Ecto neural progenitor cell (in vitro differentiated cells): Measurements from ENCODE around the gene PITPNC1.
"Not testable (repeated sequence)": the region's sequence is repeated elsewhere in the genome, so short reads cannot be mapped to it uniquely, and the experiment has no call there.

Experiments used
- DNase-seq: peaks from one replicate; pipeline ENCODE4 v3.0.0-alpha.2; 2018; ENCODE audit warnings: low spot score

PITPNC1 gene

GRCh38 chr17:67376737-67377487, at the start of gene PITPNC1:
TSS of gene PITPNC1 (plus strand) at chr17:67377281.
- peak; percentile 95 for DNase-seq

- DNase-seq: peak; percentile 13
Observed at GRCh38 chr17:67328026-67328425, 49.1 kb upstream of the PITPNC1 start.

DNA sequence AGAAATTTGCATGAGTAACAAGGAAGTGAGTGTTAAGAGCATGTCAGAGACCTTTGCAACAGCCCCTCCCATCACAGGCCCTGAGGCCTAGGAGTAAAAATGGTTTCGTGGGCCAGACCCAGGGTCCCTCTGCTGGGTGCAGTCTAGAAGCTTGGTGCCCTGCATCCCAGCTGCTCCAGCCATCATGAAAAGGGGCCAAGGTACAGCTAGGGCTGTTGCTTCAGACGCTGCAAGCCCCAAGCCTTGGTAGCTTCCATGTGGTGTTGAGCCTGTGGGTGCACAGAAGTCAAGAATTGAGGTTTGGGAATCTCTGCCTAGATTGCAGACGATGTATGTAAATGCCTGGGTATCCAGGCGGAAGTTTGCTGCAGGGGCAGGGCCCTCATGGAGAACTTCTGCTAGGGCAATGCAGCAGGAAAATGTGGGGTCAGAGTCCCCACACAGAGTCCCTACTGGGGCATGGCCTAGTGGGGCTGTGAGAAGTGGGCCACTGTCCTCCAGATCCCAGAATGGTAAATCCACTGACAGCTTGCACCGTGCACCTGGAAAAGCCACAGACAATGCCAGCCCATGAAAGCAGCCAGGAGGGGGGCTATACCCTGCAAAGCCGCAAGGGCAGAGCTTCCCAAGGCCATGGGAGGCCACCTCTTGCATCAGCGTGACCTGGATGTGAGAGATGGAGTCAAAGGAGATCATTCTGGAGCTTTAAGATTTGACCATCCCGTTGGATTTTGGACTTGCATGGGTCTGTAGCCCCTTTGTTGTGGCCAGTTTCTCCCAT, 45.5 kb upstream of the PITPNC1 start:
- DNase-seq: peak; percentile 35

DNA sequence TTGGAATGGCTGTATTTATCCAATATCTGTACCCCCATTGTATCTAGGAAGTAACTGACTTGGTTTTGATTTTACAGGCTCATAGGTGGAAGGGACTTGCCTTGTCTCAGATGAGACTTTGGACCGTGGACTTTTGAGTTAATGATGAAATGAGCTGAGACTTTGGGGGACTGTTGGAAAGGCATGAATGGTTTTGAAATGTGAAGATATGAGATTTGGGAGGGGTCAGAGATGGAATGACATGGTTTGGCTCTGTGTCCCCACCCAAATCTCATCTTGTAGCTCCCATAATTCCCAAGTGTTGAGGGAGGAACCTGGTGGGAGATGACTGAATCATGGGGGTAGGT, 44.9 kb upstream of the PITPNC1 start:
- DNase-seq: not testable (repeated sequence)

DNA sequence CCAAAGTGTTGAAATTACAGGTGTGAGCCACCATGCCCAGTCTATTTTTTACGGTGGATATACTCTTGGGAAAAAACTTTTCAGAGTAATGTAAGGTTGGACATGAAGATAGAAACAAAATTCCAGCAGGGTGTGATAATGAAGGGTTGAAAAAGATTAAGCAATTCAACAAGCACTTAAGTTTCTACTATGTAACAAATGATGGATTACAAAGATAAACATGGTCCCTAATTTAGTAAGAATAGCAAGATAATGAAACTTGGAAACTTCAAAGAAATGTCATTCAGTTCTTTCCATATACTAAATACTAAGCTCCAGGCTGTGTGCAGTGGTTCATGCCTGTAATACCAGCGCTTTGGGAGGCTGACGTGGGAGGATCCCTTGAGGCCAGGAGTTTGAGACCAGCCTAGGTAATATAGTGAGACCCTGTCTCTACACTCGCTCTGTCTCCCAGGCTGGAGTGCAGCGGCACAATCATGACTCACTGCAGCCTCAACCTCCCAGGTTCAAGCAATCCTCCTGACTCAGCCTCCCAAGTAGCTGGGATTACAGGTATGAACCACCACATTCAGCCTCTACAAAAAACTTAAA, 41.7 kb upstream of the PITPNC1 start:
- no peak for DNase-seq

GRCh38 chr17:67336859-67337258, 40.2 kb upstream of the PITPNC1 start:
- no peak for DNase-seq

DNA sequence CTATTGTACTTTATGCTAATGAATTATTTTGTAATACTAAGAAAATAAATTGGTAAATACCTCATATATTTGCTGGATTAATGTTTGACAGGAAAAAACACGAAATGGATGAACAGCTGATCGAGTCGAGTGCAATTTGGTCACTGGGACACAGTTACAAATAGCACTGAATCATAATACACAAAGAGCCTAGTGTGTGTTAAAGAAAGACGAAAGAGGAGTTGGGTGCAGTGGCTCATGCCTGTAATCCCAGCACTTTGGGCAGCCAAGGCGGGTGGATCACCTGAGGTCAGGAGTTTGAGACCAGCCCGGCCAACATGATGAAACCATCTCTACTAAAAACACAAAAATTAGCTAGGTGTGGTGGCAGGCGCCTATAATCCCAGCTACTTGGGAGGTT, 38.7 kb upstream of the PITPNC1 start:
- DNase-seq: not testable (repeated sequence)

DNA sequence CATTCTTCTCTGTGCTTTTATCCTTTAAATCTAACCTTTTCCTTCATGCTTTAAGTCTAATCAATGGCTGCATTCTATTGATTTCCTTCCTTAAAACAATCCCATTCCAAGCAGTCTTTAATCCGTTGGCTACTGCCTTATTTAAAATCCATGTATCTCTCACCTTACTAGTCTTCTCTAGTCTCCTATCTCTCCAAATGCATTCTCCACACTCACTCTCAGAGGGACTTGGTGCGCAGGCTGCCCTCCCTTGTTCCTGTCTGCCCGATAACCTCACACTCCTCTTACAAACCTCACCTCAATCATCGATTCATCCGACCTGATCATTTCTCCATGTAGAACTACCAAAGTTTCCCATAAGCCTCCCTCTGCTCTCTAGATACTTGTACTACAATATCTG, 33.8 kb upstream of the PITPNC1 start:
- no peak for DNase-seq

DNA sequence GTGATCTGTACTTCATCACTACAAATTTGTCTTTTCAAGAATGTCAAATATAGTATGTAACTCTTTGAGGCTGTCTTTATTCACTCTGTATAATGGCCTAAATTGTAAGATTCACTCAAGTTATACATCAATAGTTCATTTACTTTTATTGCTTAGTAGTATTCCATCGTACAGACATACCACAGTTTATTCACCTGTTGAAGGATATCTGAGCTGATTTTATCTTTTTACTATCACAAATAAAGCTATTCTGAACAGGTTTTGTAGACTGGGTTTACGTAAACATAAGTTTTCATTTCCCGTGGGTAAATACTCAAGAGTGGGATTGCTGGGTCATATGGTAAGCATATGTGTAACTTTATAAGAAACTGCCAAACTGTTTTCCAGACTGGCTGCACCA, 29.3 kb upstream of the PITPNC1 start:
- no peak for DNase-seq

- no peak for DNase-seq
Observed at GRCh38 chr17:67349420-67349819, 27.7 kb upstream of the PITPNC1 start.

DNA sequence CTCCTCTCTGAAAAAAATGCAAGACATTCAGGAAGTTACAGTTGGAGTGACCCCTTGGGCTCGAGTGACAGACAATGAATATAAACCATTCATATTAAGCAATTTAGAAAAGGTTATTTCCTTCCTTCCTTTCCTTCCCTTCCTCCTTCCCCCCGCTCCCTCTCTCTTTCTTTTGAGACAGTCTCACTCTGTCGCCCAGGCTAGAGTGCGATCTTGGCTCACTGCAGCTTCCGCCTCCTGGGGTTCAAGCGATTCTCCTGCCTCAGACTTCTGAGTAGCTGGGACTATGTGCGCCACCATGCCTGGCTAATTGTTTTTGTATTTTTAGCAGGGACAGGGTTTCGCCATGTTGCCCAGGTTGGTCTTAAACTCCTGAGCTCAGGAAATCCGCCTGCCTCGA, 23.9 kb upstream of the PITPNC1 start:
- no peak for DNase-seq

DNA sequence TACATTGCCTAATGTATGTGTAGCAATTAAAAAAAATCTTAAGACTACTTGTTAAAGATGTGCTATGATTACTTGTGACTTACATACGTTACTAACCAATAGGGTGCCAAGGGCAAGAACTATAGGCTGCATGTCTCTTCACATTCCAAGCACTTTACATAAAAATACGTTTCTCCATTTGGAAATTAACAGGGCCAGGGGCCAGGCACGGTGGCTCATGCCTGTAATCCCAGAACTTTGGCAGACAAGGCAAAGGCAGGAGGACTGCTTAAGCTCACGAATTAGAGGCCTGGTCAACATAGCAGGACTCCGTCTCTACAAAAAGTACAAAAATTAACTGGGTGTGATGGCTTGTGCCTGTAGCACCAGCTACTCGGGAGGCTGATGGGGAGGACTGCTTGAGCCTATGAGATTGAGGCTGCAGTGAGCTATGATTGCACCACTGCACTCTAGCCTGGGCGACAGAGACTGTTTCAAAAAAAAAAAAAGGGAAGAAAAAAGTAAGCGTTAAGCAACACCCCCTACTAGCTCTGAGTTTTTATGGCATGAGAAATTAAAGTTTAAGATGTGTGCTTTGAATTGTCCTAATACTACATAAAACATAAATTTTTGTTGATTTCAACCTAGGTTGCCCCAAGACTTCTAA, 23.0 kb upstream of the PITPNC1 start:
- DNase-seq: no peak

- DNase-seq: no peak
Observed at GRCh38 chr17:67358612-67359011, 18.5 kb upstream of the PITPNC1 start.

GRCh38 chr17:67359960-67360791, 16.9 kb upstream of the PITPNC1 start:
- no peak for DNase-seq

DNA sequence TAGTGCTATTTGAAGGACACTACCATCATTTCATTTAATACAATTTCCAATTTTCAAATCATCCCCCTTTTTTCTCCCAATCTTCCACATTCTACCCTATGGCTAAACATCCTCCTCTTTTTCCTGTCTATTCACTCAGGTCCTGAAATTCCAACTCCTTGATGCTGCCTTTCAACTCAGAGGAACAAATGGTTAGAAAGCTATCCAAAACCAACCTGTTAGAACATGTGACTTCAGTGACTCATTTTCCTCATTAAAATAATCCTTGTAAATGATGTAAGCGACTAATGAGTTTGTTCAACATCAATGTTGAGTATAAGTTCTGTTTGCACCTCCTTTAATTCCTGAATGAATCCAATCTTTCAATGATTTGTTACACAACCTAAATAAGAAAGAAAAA, 16.2 kb upstream of the PITPNC1 start:
- DNase-seq: no peak

- no peak for DNase-seq
Observed at GRCh38 chr17:67362173-67362572, 14.9 kb upstream of the PITPNC1 start.

DNA sequence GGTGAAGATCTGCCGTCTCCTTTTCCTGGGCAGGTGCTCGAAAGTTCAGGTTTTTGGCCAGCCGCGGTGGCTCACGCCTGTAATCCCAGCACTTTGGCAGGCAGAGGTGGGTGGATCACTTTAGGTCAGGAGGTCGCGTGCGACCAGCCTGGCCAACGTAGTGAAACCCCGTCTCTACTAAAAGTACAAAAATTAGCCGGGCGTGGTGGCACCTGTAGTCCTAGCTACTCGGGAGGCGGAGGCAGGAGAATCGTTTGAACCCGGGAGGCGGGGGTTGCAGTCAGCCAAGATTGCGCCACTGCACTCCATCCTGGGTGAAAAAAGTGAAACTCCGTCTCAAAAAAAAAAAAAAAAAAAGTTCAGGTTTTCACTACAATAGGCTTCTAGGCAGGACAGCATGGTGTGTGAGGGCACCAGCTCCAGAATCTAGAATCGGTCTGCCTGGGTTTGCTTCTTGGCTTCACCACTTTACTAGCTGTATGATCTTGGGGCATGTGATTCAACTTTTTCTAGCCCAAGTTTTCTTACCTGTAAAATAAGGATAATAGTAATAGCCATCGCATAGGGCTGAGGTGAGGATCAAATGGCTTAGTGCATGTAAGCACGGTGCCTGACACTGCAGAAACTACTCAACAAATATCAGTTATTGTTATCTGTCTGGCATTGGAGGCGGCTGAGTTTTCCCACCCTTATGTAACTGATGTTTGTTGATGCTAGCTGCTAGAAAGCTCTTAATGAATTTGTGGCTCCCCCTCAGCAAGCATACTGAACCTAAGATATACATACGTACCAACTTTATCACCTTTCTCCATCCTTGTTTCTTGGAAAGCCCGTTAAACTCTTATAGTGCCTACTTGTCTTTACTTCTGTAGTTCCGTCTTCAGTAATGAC, 12.0 kb upstream of the PITPNC1 start:
- DNase-seq: no peak

DNA sequence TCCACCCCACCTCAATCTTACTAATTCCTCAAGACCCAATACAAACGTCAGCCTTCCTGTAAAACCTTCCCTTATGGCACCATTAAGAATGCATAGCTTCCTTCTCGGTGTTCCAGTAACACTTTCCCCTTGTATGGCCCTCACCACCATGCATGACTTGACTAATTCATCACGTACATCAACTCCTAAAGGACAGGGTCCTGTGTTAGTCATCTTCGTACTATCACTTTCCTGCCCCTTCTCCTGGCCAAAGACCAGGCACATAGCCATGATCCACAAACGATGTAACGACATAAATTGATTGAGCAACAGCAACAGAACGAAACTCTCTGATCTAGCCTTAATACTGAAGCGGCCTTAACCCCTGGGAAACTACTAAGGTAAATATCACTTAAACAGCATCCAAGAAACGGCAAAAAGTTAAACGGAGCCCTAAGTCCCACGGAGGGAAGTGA, 11.3 kb upstream of the PITPNC1 start:
- no peak for DNase-seq

DNA sequence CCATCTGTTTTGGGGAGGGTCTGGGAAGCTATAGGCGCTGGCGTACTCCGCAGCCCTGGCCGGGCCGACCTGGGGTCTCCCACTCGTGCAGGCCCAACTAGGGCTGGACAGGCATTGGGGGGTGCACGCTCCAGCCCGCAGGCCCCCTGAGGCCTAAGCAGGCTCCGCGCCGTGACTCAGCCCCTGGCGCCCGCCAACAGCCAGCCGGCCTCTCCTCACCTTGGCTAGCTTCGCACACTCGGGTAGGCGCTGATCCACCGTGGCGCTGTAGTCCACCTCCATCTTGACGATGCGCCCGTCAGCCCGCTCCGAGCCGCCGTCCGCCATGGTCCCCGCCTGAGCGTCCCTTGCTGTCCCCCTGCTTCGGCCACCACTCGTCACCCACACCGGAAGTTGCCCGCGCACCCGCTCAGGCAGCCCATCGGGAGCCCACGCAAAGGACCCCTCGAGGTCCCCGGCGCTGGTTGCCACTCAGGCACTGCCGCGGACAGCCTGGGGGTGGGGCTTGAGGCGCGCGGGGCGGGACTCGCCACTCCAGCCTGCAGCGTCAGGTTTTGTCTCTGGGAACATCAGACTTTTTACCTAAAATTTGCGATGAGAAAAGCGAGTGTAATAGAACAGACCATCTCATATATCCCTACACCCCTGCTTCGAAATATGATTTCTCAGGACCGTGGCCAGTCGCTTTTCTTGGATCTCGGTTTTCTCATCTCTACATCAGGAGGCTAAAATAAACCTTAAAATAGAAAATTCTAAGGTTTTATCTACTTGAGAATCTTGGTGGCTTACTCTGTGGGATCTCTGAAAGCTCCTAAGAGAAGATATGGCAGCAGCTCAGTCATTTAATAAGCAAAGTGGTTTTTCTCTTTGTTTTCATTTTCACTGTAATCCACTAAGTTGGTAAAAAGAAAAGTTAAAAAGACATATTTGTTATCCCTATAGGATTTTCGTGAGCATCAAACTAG, 10.6 kb upstream of the PITPNC1 start, which contains the start of gene PSMD12:
Gene PSMD12 (minus strand): TSS at position 385 of the 965 bp plus-strand sequence. CDS start 58 bp downstream, at position 327.
- DNase-seq: peak; percentile 98
